Keratinocyte (primary cell): ENCODE results near the gene EPHA3. TPM values are rescaled to one million over a fixed set of nuclear protein-coding genes. Genes with fewer than 3 reads are reported as not detected.

Experiments used
- DNase-seq: peaks from one replicate; pipeline ENCODE4 v3.0.0-alpha.2; 2011; ENCODE audit warnings: low read depth, missing footprints, low spot score
- FAIRE-seq: peaks from 2 replicates; lab custom pipeline; 2011; peaks lifted over from hg19 to GRCh38; lab: Jason Lieb, UNC
- H2AFZ ChIP-seq: 2 replicates; pipeline ENCODE4 v1.6.0; 2012; ENCODE audit warnings: low read length, control low read depth, inconsistent platforms; ENCODE audit not compliant: control insufficient read depth
- H3K27ac ChIP-seq: 2 replicates; pipeline ENCODE4 v1.5.1; 2011; ENCODE audit warnings: low read length; ENCODE audit not compliant: control insufficient read depth, insufficient read depth
- H3K27me3 ChIP-seq: 3 replicates; pipeline ENCODE4 v1.6.0; 2011; ENCODE audit warnings: low read length; ENCODE audit not compliant: control insufficient read depth, insufficient read depth; ENCODE audit errors: extremely low read depth
- H3K36me3 ChIP-seq, 2 experiments: 2 replicates in 1 of 2; 3 replicates in 1 of 2; pipeline ENCODE4 v1.5.1; 2011; ENCODE audit warnings: low read length in 2 of 2, mild to moderate bottlenecking in 1 of 2; ENCODE audit not compliant: control insufficient read depth in 2 of 2, insufficient read depth in 2 of 2; ENCODE audit errors: extremely low read depth in 1 of 2
- H3K4me1 ChIP-seq: 3 replicates; pipeline ENCODE4 v1.5.1; 2011; ENCODE audit warnings: low read length; ENCODE audit not compliant: control insufficient read depth, insufficient read depth; ENCODE audit errors: extremely low read depth
- H3K4me2 ChIP-seq: 3 replicates; pipeline ENCODE4 v1.6.0; 2011; ENCODE audit warnings: low read depth, low read length; ENCODE audit not compliant: control insufficient read depth, insufficient read depth; ENCODE audit errors: extremely low read depth
- H3K4me3 ChIP-seq, 3 experiments: fragments of 200-600 bp in 1 of 3; sonication (generic) in 1 of 3; 2 replicates in 2 of 3; 3 replicates in 1 of 3; pipeline ENCODE4 v1.5.1; 2011 to 2016; ENCODE audit warnings: low read length in 3 of 3, mild to moderate bottlenecking in 3 of 3, control low read depth in 2 of 3, inconsistent platforms in 1 of 3, low read depth in 1 of 3, mixed read lengths in 1 of 3, mixed run types in 1 of 3, moderate library complexity in 1 of 3; ENCODE audit not compliant: control insufficient read depth in 2 of 3, insufficient read depth in 2 of 3; ENCODE audit errors: extremely low read depth in 1 of 3
- H3K79me2 ChIP-seq: 2 replicates; pipeline ENCODE4 v1.6.0; 2012; ENCODE audit warnings: low read length; ENCODE audit not compliant: control insufficient read depth, insufficient read depth
- H3K9ac ChIP-seq: 3 replicates; pipeline ENCODE4 v1.6.0; 2011; ENCODE audit warnings: low read length; ENCODE audit not compliant: control insufficient read depth, insufficient read depth; ENCODE audit errors: extremely low read depth
- H3K9me1 ChIP-seq: 3 replicates; pipeline ENCODE4 v1.6.0; 2011; ENCODE audit warnings: low read length; ENCODE audit not compliant: control insufficient read depth, insufficient read depth; ENCODE audit errors: extremely low read depth
- H3K9me3 ChIP-seq: 2 replicates; pipeline ENCODE4 v1.5.1; 2012; ENCODE audit warnings: low read depth, low read length; ENCODE audit not compliant: control insufficient read depth
- H4K20me1 ChIP-seq: 3 replicates; pipeline ENCODE4 v1.6.0; 2011; ENCODE audit warnings: low read length; ENCODE audit not compliant: control insufficient read depth, insufficient read depth; ENCODE audit errors: extremely low read depth
- CTCF ChIP-seq, 3 experiments: IDR thresholded peaks in 1 of 3; conservative IDR thresholded peaks in 1 of 3; optimal IDR thresholded peaks in 1 of 3; 2 replicates in 2 of 3; 3 replicates in 1 of 3; pipeline versions ENCODE3 to v1.5.1; 2011; ENCODE audit warnings: low read length in 3 of 3, mild to moderate bottlenecking in 3 of 3, moderate library complexity in 2 of 3, control low read depth in 1 of 3, inconsistent platforms in 1 of 3; ENCODE audit not compliant: insufficient read depth in 2 of 3; ENCODE audit errors: extremely low read depth in 1 of 3
- EZH2 ChIP-seq: IDR thresholded peaks from one replicate; pipeline ENCODE4 v1.6.1; 2012; ENCODE audit warnings: inconsistent platforms, mild to moderate bottlenecking, low read length, moderate library complexity
- dilution Hi-C: fragments of 300-500 bp; cut with MboI; formaldehyde crosslinking; loops from one replicate; pipeline ENCODE4 v1.7.0; 2020; ENCODE audit warnings: low sequenced_read_pairs; ENCODE audit not compliant: extremely low pct_ligation_motif_present
- polyA plus RNA-seq, 5 experiments: library from polyadenylated mRNA; depleted of rRNA in 3 of 5; stranded (reverse) in 3 of 5; stranded (forward) in 1 of 5; unstranded in 1 of 5; fragments of >200 nt; gene quantifications; 1 replicate in 1 of 5; 2 replicates in 3 of 5; 3 replicates in 1 of 5; pipeline versions ENCODE4 v1.2.1 to v1.2.3, GENCODE V29; 2011 to 2012; ENCODE audit warnings: missing spikeins in 2 of 5, low read depth in 1 of 5, low replicate concordance in 1 of 5

EPHA3 gene
- polyA plus RNA-seq, 1 donor (not counting 4 experiments of a cell fraction or from before 2014, with no cell fraction given): 0.13 TPM

- FAIRE-seq (no peak), DNase-seq (no peak)
- Histone ChIP-seq H2AFZ (no peak overlapping the region), H3K9me3 (no peaks in the 10 kb centered on the region), H3K4me3 (no peak overlapping the region), H4K20me1 (no peaks in the 10 kb centered on the region), H3K9ac (no peak overlapping the region), H3K27ac (no peak overlapping the region), H3K4me2 (no peak overlapping the region), H3K79me2 (no peaks in the 10 kb centered on the region), H3K9me1 (no peaks in the 10 kb centered on the region), H3K36me3 (no peaks in the 10 kb centered on the region), H3K27me3 (no peaks in the 10 kb centered on the region), H3K4me1 (no peaks in the 10 kb centered on the region)
- TF ChIP-seq EZH2: no peak
- no peak for TF ChIP-seq CTCF (optimal IDR thresholded peaks at IDR 0.05 in 1 of 3, IDR thresholded peaks at IDR 0.05 in 1 of 3, conservative IDR thresholded peaks at IDR 0.05 in 1 of 3; ENCODE audit: extremely low read depth in 1 of 3, insufficient read depth in 2 of 3, low read length in 3 of 3)
- dilution Hi-C loops: no loop called here
Observed at GRCh38 chr3:89311581-89311980, 204.2 kb downstream of the EPHA3 start.

DNA sequence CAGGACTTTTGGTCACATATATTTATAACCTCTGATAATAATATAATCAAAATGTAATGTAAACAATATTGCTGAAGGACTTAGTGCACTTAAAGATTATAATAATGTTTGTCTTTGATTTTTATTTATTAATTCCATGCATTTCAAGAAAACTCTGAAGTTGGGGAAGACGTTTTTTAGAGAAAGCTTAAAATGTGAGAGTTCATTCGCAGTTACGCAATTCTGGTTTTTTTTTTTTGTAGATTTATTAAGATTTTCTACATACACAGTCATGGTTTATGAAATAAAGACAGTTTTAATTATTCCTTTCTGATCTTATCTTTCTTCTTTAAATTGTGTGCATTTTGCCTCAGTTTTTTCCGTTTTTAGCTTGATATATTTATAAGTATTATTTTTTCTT lies 204.7 kb downstream of the EPHA3 start:
- Histone ChIP-seq H3K9ac (no peak overlapping the region), H3K4me2 (no peak overlapping the region), H3K9me3 (no peaks in the 10 kb centered on the region), H3K4me1 (no peaks in the 10 kb centered on the region), H3K9me1 (no peaks in the 10 kb centered on the region), H2AFZ (no peak overlapping the region), H3K27ac (no peak overlapping the region), H3K36me3 (no peaks in the 10 kb centered on the region), H3K27me3 (no peaks in the 10 kb centered on the region), H3K79me2 (no peaks in the 10 kb centered on the region), H3K4me3 (no peak overlapping the region), H4K20me1 (no peaks in the 10 kb centered on the region)
- FAIRE-seq (no peak), DNase-seq (no peak)
- TF ChIP-seq EZH2 (no peak), CTCF (optimal IDR thresholded peaks at IDR 0.05 in 1 of 3, IDR thresholded peaks at IDR 0.05 in 1 of 3, conservative IDR thresholded peaks at IDR 0.05 in 1 of 3; ENCODE audit: extremely low read depth in 1 of 3, insufficient read depth in 2 of 3, low read length in 3 of 3) (no peak)
- dilution Hi-C loops: no loop called here
